HL-60 (cell line): ENCODE measurements around the gene FOXP3.

Experiments used
- DNase-seq, 2 experiments: peaks; one replicate each; pipeline ENCODE4 v3.0.0-alpha.2; 2010 to 2020; ENCODE audit warnings: low read depth in 1 of 2, low spot score in 1 of 2
- H3K27ac ChIP-seq: fragments of 250-450 bp; sonication (Bioruptor Pico); replicated peaks from 2 replicates; pipeline ENCODE4 v1.5.1; 2020; ENCODE audit warnings: mild to moderate bottlenecking, moderate library complexity
- H3K27me3 ChIP-seq: fragments of 250-450 bp; sonication (Bioruptor Pico); 2 replicates; pipeline ENCODE4 v1.5.1; 2021; ENCODE audit warnings: mild to moderate bottlenecking, moderate library complexity; ENCODE audit not compliant: insufficient read depth, poor library complexity, severe bottlenecking
- H3K4me3 ChIP-seq: replicated peaks from 2 replicates; pipeline ENCODE4 v1.5.1; 2011; ENCODE audit warnings: mild to moderate bottlenecking, control low read depth, low read length; ENCODE audit not compliant: insufficient read depth
- GABPA ChIP-seq: IDR thresholded peaks from 2 replicates; pipeline ENCODE4 v1.6.1; 2012; ENCODE audit warnings: low read depth
- POLR2AphosphoS5 ChIP-seq: IDR thresholded peaks from 2 replicates; pipeline ENCODE4 v1.6.1; 2012; ENCODE audit warnings: low read depth
- SPI1 ChIP-seq: IDR thresholded peaks from 2 replicates; pipeline ENCODE4 v1.6.1; 2012; ENCODE audit warnings: low read depth, mild to moderate bottlenecking, borderline replicate concordance
- TF ChIP-seq, protein P1 (sequence below): IDR thresholded peaks from one replicate; pipeline ENCODE4 v1.5.1; 2011; ENCODE audit warnings: low read length, control low read depth, inconsistent platforms; ENCODE audit not compliant: insufficient read depth
- TF ChIP-seq, protein P2 (sequence below): IDR thresholded peaks from 2 replicates; pipeline ENCODE4 v1.6.1; 2012; ENCODE audit warnings: low read depth; ENCODE audit not compliant: insufficient replicate concordance

FOXP3 gene

DNA sequence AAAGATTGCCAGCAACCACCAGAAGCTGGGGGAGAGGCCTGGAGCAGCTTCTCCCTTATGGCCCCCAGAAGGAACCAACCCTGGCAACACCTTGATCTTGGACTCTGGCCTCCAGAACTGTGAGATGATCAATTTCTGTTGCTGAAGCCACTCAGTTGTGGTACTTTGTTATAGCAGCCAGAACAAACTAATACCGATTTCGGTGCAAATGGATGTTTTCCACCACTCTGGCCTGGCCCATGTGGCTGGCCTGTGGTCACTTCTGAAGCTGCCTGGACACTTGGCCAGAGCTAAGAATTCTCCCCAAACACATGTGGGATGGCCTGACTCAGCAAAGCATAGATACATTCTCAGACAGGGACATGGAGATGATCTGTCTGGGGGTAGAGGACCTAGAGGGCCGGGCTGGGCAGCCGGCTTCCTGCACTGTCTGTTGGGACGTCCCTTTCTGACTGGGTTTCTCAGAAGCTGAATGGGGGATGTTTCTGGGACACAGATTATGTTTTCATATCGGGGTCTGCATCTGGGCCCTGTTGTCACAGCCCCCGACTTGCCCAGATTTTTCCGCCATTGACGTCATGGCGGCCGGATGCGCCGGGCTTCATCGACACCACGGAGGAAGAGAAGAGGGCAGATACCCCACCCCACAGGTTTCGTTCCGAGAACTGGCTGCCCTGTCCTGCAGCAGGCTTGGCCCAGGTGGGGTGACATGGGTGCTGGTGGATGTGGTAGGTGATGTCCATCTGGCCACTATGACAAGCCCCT, 4.1 kb downstream of the FOXP3 start:
- Histone ChIP-seq H3K27ac (no peak overlapping the region), H3K4me3 (no peak overlapping the region), H3K27me3 (no peaks in the 10 kb centered on the region)
- TF ChIP-seq, protein P1, sequence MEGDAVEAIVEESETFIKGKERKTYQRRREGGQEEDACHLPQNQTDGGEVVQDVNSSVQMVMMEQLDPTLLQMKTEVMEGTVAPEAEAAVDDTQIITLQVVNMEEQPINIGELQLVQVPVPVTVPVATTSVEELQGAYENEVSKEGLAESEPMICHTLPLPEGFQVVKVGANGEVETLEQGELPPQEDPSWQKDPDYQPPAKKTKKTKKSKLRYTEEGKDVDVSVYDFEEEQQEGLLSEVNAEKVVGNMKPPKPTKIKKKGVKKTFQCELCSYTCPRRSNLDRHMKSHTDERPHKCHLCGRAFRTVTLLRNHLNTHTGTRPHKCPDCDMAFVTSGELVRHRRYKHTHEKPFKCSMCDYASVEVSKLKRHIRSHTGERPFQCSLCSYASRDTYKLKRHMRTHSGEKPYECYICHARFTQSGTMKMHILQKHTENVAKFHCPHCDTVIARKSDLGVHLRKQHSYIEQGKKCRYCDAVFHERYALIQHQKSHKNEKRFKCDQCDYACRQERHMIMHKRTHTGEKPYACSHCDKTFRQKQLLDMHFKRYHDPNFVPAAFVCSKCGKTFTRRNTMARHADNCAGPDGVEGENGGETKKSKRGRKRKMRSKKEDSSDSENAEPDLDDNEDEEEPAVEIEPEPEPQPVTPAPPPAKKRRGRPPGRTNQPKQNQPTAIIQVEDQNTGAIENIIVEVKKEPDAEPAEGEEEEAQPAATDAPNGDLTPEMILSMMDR, result no peak
- no peak for TF ChIP-seq GABPA
- no peak for DNase-seq

GRCh38 chrX:49258749-49259124, 5.8 kb downstream of the FOXP3 start:
- TF ChIP-seq POLR2AphosphoS5, result no peak
- no peak overlapping the region for H3K4me3 ChIP-seq
- no peak for DNase-seq
- H3K27ac ChIP-seq, result no peak overlapping the region
- no peaks in the 10 kb centered on the region for H3K27me3 ChIP-seq

- TF ChIP-seq SPI1 (no peak), POLR2AphosphoS5 (no peak), GABPA (no peak)
- TF ChIP-seq, protein P1, result no peak
- TF ChIP-seq, protein P2, sequence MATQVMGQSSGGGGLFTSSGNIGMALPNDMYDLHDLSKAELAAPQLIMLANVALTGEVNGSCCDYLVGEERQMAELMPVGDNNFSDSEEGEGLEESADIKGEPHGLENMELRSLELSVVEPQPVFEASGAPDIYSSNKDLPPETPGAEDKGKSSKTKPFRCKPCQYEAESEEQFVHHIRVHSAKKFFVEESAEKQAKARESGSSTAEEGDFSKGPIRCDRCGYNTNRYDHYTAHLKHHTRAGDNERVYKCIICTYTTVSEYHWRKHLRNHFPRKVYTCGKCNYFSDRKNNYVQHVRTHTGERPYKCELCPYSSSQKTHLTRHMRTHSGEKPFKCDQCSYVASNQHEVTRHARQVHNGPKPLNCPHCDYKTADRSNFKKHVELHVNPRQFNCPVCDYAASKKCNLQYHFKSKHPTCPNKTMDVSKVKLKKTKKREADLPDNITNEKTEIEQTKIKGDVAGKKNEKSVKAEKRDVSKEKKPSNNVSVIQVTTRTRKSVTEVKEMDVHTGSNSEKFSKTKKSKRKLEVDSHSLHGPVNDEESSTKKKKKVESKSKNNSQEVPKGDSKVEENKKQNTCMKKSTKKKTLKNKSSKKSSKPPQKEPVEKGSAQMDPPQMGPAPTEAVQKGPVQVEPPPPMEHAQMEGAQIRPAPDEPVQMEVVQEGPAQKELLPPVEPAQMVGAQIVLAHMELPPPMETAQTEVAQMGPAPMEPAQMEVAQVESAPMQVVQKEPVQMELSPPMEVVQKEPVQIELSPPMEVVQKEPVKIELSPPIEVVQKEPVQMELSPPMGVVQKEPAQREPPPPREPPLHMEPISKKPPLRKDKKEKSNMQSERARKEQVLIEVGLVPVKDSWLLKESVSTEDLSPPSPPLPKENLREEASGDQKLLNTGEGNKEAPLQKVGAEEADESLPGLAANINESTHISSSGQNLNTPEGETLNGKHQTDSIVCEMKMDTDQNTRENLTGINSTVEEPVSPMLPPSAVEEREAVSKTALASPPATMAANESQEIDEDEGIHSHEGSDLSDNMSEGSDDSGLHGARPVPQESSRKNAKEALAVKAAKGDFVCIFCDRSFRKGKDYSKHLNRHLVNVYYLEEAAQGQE, result no peak
- no peaks in the 10 kb centered on the region for H3K27me3 ChIP-seq
- no peak overlapping the region for H3K4me3 ChIP-seq
- H3K27ac ChIP-seq, result no peak overlapping the region
- DNase-seq, result no peak
Observed at GRCh38 chrX:49257846-49258748, 6.4 kb downstream of the FOXP3 start.

- TF ChIP-seq, protein P1, result no peak
- TF ChIP-seq SPI1, result no peak
- no peak for TF ChIP-seq GABPA
- TF ChIP-seq, protein P2, result no peak
- TF ChIP-seq POLR2AphosphoS5, result no peak
- H3K27me3 ChIP-seq, result no peaks in the 10 kb centered on the region
- no peak overlapping the region for H3K27ac ChIP-seq
Observed at GRCh38 chrX:49257074-49257790, 7.3 kb downstream of the FOXP3 start.

More at GRCh38 chrX:49257074-49257790, 7.3 kb downstream of the FOXP3 start:
- H3K4me3 ChIP-seq, result no peak overlapping the region
- DNase-seq, result no peak
